Activated CD8-positive, alpha-beta memory T cell treated with anti-CD3 and anti-CD28 coated beads for 36 hours (primary cell): ENCODE measurements around the gene PER1. TPM values are rescaled to one million over a fixed set of nuclear protein-coding genes. Genes with fewer than 3 reads are reported as not detected.

ENCODE experiments used
- CTCF ChIA-PET: fragments of 350-600 bp; sonication (Branson Sonifier 250); formaldehyde crosslinking; loops from one replicate; lab custom pipeline; 2021; ENCODE audit warnings: antibody characterized with exemption; lab: Charles Lee
- POLR2A ChIA-PET: fragments of 350-600 bp; sonication (Branson Sonifier 250); formaldehyde crosslinking; loops from one replicate; lab custom pipeline; 2021; ENCODE audit warnings: antibody characterized with exemption; lab: Charles Lee
- total RNA-seq, 2 experiments: library from RNA; stranded (reverse); gene quantifications; one replicate each; pipeline ENCODE4 v1.2.3, GENCODE V29; 2021

PER1 gene
- total RNA-seq, 2 experiments from 2014 or later = 43.1 to 45.4 TPM

DNA sequence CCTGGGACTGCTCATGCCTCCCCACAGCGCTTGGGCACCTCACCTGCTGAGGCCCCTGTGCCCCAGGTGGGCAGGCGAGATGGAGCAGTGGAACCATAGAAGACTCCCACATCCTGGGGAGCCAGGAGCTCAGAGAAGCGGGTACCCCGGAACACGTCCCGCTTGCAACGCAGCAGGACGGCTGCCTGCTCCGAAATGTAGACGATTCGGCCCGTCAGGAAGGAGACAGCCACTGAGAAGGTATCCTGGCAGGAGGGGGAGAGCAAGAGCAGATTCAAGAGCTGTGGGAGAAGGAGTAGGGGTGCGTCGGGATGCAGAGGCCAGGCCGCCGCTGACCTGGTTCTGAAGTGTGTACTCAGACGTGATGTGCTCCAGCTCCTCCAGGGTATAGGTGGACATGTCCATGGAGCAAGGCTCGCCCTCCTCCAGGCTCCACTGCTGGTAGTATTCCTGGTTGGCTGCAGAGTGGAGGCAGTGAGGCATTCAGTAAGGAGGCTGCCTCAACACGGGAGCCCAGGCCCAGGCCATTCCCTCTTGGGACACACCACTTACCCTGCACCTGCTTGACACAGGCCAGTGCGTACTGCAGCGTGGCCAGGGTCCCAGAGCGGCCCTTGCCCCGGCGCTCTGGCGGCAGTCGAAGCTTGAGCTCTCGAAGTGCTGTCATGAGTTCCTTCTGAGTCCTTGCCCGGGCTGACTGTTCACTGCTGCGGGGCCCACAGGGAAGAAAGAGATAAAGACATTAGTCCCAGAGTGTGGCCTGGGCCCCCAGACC, 2.6 kb downstream of the PER1 start:
- POLR2A ChIA-PET = no interaction called here
- CTCF ChIA-PET = interaction anchor here (0.7 to 2.8 kb wide), 5 partner anchors 9 to 37 kb away, joined by 3 to 16 read pairs (median 4); no protein-coding TSS in a partner anchor

DNA sequence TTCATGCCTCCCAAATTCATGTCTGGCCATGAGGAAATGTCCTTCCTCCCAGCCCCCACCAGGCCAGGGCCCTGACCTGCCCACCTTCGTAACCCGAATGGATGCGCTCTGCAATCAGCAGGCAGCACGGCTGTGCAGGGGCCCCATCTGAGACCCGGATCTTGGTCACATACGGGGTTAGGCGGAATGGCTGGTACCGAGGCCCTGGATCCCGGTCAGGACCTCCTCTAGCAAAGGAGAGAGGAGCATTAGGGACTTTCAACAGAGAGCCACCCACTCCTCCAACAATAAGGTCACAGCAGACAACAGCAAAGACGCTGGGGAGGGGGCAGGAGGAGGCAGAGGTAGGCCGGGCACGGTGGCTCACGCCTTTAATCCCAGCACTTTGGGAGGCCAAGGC, 3.6 kb downstream of the PER1 start:
- POLR2A ChIA-PET = interaction anchor here (1.0 kb wide), 1 partner anchor 9 kb away, joined by 4 read pairs; no protein-coding TSS in a partner anchor
- CTCF ChIA-PET = interaction anchor here (1.6 kb wide), 2 partner anchors 10 to 12 kb away, joined by 4 read pairs; no protein-coding TSS in a partner anchor

DNA sequence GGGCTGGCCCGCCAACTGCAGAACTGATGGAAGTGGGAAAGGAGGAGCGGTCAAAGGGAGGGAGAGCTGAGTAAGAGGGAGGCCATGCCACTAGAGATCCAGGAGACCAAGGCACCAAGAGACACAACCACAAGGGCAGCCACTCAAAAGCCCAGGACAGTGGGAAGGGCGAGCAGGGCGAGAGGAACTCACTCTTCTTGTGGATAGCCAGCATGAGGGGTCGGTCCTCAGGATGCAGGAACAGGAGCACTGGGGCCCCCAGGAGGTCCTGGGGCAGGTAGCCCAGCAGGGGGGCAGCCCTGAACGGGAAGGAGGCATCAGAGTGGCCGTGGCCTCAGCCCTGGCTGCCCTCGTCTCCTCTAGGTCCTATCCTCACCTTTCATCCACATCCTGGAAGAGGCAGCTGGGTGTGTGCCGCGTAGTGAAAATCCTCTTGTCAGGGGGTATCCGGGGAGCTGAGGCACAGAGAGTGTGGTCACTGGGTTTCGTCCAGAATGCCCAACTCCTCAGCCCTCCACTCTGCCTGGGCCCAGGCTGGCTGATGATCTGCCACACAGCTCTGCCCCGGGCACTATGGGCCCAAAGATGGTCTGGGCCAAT, 4.3 kb downstream of the PER1 start:
- ChIA-PET POLR2A (interaction anchor here (1.0 kb wide), 1 partner anchor 8 kb away, joined by 4 read pairs; no protein-coding TSS in a partner anchor), CTCF (interaction anchor here (1.6 kb wide), 2 partner anchors 9 to 13 kb away, joined by 4 read pairs; no protein-coding TSS in a partner anchor)

DNA sequence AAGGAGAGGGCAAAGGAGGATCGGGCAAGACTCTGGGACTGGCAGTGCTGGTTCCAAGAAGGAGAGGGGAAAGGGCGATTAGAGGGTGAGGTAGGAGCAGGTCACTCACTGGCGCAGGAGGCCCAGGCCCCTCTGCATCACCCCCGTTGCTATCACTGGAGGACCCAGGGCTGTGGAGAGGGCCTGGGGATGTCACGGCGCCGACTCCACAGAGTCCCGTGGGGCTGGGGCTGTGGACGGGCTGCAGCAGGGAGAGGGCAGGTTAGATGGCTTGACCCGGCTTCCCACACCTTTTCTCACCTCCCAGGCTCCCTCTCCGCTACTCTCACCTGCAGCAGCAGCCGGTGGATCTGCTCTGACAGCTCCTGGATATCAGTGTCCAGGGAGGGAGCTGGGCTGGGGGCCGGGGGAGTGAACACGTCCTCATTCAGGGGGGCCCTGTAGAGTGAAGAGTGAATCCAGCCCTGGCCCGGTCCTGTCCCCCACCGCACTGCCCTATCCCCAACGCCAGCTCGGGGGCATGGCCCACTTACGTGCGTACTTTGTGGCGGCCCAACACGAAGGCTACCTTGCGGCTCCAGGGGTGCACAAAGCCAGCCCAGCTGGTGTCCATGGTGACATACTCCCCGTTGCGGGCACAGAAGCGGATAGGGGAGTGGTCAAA, 4.9 kb downstream of the PER1 start:
- ChIA-PET CTCF (interaction anchor here (1.6 kb wide), 1 partner anchor 8 kb away, joined by 4 read pairs; no protein-coding TSS in a partner anchor), POLR2A (no interaction called here)

DNA sequence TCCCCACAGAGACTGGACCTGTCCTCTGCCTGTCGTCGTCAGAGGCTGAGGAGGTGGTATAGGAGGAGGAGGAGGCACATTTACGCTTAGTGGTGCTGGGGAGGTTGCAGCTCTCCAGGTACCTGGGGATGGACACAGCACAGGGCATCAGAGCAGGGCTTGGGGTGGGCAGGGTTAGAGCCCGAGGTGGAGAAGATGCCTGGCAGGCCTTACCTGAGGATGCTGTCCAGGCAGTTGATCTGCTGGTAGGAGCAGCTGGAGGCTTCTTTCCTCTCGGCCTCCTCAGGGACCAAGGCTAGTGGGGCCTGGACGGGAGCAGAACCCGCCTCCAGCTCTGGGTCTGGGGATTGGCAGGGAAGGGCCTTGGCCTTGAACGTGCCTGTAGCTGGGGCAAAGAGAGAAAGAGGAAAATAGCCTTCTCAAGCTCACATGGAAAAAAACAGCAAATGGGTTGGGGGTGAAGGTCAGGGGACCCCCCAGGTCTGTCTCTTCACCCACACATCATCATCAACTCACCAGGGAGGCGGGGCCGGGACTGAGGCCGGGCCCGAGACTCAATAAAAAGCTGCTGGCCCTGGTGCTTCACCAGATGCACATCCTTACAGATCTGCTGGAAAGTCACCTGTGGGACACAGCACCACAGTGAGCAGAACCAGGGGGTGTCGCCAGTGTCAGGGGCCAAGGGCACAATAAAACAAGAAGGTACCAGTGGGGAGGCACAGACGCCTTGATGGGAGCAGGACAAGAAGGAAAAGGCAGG, 5.6 kb downstream of the PER1 start:
- ChIA-PET CTCF (interaction anchor here (1.5 kb wide), 1 partner anchor 12 kb away, joined by 3 read pairs; no protein-coding TSS in a partner anchor), POLR2A (no interaction called here)

DNA sequence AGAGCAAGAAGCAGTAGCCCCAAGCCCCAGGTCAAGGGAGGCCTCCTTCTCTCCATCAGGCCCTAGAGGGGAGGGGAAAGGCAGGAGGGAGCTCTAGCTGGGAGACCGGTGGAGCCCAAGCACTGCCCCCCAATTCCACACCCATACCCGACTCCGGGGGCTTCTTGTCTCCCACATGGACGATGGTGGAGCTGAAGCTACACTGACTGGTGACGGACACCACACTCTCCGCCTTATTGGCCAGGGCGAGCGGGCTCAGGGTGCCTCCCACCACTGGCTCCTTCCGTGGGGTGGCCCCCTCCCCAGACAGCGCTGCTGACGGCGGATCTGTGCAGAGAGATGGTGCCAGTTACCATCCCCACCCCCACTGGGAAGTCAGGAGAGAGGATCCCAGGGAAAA, 6.4 kb downstream of the PER1 start:
- POLR2A ChIA-PET = interaction anchor here (0.7 kb wide), 1 partner anchor 8 kb away, joined by 3 read pairs; no protein-coding TSS in a partner anchor

DNA sequence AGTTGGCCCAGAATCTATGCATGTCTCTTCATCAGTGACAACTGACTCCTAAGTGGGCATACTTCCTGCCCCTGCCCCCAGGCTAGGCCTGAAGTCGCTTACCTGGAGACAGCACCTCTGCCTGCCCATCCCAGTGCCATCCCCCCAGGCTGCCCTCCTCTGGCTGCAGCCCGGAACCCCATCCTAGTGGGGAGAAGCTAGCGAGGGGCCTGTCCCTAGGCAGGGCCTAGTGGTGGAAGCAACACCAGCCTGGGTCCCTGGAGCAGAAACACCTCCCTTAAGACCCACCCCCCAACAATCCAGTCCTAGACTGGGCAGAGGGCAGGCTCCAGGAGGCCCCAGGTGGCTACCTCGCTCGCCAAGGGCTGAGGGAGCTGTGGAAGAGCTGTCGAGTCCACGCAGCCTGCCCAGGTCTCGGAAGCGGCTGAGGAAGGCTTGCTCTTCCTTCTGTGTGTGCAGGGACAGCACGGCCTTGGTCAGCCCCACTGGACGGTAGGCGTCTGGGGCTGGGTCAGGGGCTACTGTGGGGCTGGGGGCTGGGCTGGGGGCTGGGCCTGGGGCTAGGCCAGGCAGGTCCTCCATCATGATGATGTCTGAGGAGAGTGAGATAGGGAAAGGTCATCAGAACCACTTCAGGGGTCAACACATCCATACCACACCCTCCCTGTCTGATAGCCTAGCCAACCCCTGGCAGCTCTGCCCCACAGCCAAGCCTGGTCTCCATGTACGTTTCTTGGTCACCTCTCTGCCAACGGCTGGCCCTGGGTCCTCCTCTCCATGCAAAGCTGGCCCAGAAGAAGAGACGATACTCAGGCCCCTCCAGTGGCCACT, 7.6 kb downstream of the PER1 start:
- POLR2A ChIA-PET = no interaction called here
- CTCF ChIA-PET = interaction anchor here (0.8 to 1.5 kb wide), 3 partner anchors 12 to 222 kb away, joined by 3 to 4 read pairs (median 4); no protein-coding TSS in a partner anchor

More for the DNA sequence above, 6.4 kb downstream of the PER1 start:
- CTCF ChIA-PET = interaction anchor here (0.6 to 1.5 kb wide), 2 partner anchors 12 to 43 kb away, joined by 3 read pairs; no protein-coding TSS in a partner anchor

DNA sequence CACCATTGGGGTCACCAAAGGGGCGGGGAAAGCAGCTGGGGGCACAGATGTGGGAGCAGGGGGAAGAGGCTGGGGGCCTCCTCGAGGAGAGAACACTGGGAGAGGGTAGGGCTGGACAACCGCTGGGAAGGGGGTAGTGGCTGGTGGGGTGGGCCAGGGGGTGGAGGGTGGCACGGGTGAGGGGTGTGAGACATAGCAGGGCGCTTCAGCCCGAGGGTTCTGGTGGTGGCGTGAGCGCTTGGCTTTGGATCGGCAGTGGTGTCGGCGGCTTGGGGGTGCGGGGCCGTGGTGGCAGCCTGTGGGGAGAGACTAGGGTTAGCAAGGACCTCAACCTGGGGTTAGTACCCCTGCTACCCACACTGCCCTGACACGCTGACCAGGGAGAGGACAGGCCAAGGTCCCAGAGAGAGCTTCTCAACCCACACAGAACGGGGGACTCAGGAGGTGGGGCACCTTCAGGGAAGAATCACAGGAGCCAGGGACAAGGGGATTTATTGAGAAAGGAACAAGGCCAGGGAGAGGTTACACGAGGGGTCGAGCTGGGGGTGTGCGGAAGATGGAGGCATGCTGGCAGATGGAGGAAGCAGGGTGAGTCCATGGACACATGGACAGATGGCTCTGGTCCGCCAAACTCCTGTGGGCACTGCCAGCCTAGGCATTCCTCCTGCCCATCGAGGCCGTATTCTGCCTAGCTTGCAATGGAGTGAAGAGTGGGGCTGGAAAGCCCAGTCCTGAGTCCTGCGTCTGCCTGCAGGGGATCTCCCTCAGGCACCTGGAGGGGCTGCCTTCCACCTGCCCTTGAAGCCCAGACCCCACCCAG, 8.4 kb downstream of the PER1 start:
- ChIA-PET POLR2A (no interaction called here), CTCF (interaction anchor here (1.2 kb wide), 1 partner anchor 12 kb away, joined by 4 read pairs; no protein-coding TSS in a partner anchor)

DNA sequence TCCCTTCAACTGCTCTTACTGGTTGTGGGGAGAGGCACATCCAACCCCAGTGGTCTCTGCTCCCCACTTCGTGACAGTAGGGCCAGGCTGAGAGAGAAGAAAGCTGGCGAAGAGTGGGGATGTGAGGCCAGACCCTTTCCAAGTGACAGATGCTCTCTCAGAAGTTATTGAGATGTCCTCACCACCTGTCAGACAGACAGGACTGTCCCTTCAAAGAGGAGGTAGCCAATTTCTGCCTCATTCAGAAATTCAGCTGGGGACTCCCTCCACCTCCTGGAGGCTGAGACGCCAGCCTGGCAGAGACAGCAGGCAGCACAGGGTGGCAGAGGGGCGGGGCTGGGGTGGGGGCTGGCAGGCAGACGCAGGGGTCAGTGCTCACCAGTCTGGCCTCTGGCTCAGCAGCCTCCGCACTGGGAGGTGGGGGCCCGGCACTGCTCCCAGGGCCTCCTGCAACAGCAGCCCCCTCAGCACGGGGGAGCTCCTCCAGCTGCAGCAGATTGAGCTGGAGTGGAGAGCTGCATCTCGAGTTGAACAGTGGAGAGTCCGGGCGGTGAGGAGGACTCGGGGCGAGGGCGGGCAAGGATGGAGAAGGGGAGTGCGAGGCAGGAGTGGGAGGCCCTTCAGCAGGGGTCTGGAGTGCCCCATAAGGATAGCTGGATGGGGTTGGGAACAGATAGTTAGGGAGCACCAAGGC, 9.2 kb downstream of the PER1 start:
- POLR2A ChIA-PET = no interaction called here
- CTCF ChIA-PET = interaction anchor here (0.6 to 1.2 kb wide), 2 partner anchors 11 kb away, joined by 3 to 4 read pairs; no protein-coding TSS in a partner anchor

DNA sequence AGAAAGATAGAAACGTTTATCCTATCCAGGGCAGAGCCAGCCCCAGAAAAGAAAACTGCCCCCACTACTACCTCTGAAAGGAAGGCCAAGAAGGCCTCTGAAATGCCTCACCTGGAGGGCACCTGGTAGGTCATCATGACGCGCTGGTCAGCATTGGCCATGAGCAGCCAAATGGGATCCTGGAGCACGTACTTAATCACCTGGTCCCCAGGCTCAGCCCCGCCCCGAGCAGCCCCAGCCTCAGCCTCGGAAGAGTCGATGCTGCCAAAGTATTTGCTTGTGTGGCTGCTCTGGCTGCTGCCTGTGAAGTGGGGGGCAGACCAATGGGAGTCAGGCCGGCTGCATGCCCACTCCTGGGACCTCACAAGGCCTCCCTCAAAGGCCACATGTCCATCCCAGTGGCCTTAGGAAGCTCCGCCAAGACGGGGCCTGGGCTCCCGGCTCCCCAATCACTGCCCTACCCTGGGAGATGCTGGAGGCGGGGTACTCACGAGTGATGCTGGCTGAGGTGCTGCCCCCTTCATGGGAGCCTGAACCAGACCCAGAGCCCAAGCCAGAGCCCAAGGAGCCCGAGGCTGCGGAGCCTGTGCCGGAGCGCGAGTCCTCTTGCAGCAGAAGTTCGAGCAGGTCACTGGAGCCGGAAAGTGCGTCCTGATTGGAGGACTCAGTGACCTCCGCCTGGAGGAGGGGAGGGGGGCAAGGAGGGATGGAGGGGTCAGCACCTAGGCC, 9.9 kb downstream of the PER1 start:
- ChIA-PET POLR2A (no interaction called here), CTCF (no interaction called here)

DNA sequence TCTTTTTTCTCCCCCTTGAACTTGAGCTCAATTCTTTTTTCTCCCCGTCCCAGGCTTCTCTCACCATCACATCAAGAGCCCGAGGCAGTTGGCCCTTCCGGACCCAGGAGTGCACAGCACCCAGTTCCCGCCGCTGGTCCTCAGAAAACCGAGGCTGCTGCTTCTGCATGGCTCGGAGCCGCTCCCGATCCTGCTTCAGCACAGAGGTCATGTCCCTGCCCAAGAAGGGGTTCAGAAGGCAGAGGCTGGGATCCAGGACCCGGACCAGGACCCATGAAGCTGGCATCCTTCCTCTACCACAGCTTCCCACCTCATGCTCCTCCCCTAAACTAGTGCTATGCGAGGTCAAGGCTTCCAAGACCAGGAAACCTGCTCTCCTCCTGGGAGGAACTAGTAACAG, 10.5 kb downstream of the PER1 start:
- ChIA-PET CTCF (interaction anchor here (1.1 kb wide), 1 partner anchor 8 kb away, joined by 3 read pairs; no protein-coding TSS in a partner anchor), POLR2A (no interaction called here)

DNA sequence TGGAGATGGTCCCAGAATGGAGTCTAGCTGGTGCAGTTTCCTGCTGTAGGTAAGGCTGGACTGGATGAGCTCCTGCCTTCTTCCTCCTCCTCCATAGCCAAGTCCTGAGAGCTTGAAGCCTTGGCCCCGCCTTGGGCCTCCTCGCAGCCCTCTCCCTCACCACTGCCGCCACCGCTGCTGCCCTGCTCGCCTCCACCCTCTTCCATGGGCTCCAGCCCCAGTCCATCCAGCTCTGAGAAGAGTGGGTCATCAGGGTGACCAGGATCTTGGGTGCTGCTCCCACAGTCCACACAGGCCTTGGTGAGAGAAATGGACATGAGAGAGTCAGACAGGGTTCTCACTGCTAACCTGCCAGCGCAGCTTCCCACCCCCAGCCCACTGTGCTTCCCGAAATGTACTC, 11.2 kb downstream of the PER1 start:
- CTCF ChIA-PET = interaction anchor here (0.8 to 1.2 kb wide), 3 partner anchors 9 to 67 kb away, joined by 3 read pairs; no protein-coding TSS in a partner anchor
- POLR2A ChIA-PET = interaction anchor here (1.4 kb wide), 1 partner anchor 12 kb away, joined by 4 read pairs; no protein-coding TSS in a partner anchor

DNA sequence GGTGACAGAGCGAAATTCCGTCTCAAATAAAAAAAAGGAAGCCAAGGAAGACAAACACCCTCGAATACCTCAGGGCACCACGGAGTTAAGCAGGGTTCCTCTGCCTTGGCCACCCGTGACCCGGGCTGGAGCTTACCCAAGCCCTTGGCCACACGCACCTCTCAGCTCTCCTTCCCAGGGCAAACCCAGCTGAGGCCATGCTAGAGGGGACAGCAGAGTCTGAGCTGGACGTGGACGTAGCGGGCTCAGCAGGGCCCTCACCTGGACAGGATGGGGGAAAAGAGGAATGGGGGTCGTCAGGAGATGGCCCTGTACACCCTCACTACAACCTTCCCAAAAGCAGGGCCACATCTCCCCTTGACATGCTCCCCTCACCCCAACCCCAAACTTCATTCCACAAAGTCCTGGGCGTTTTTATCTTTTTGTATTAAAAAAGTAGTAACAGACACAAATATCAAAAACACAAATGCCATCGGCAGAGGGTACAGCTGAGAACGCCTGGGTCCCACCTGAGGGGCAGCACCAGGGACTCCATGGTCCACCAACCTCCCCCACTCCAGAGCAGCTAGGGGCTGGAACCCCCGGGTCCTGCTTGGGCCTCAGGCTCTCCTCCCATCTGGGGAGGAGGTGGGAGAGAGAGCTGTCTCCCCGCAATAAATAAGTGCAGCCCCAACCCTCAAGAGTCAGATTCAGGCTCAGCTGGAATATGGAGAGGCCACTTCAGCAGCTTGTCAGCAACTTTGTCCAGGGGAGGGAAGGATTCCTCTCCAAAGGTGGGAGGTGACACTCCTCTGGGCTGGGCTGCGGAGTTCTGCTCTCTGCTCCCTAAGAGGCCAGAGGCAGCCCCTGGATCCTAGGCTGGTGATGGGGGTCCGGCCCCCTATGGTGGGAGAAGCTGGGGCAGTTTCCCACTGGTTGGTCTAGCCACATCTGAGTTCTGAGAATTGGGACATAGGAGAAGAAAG, 11.9 kb downstream of the PER1 start:
- ChIA-PET CTCF (interaction anchor here (0.8 to 4.2 kb wide), 10 partner anchors 10 to 225 kb away, joined by 3 to 39 read pairs (median 10); partner anchors contain the start of genes ALOXE3, HES7, PER1 and RNF227), POLR2A (interaction anchor here (1.1 to 1.4 kb wide), 5 partner anchors 8 to 108 kb away, joined by 3 to 7 read pairs (median 4); partner anchors contain the start of genes CTC1 and PER1)
